ENCODE results near the gene VGLL2. TPM values are rescaled to one million over a fixed set of nuclear protein-coding genes. Genes with fewer than 3 reads are reported as not detected.
"Not testable (repeated sequence)": the region's sequence is repeated elsewhere in the genome, so short reads cannot be mapped to it uniquely, and the experiment has no call there.

Gene VGLL2
- total RNA-seq, 4 donors from 2014 or later = 4.9 to 27.5 (median 10.1) TPM

DNA sequence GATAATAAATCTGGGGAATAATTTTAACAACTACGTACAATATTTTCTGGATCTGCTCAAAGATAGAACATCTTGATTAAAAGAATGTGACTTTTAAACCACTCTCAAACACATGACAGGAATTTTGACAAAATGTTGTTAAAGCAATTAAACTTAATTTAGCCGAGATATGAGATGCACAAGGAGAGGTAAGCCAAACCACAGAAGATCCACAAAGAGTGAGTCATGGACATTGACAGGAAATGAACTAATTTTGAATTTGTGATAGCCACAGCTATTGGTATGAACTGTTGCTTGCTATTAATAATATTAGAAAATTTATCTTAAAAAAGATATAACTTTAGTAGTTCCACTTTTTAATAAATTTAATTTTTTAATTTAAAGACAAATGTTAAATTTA lies 27.8 kb upstream of the VGLL2 start:
- in situ Hi-C loops (cut with MboI; ENCODE audit: low sequenced_read_pairs in 4 of 4) (no loop called here), intact Hi-C loops (cut with DNase I; ENCODE audit: low total_unique reads) (no loop called here)
- H3K27me3 ChIP-seq = no peaks in the 10 kb centered on the region
- H3K27ac ChIP-seq = no peak overlapping the region
- H3K4me1 ChIP-seq = no peaks in the 10 kb centered on the region
- ATAC-seq (no peak), DNase-seq (no peak)
- no peaks in the 10 kb centered on the region for H3K36me3 ChIP-seq
- no peak for TF ChIP-seq POLR2A (IDR thresholded peaks at IDR 0.05)
- TF ChIP-seq, protein P1, sequence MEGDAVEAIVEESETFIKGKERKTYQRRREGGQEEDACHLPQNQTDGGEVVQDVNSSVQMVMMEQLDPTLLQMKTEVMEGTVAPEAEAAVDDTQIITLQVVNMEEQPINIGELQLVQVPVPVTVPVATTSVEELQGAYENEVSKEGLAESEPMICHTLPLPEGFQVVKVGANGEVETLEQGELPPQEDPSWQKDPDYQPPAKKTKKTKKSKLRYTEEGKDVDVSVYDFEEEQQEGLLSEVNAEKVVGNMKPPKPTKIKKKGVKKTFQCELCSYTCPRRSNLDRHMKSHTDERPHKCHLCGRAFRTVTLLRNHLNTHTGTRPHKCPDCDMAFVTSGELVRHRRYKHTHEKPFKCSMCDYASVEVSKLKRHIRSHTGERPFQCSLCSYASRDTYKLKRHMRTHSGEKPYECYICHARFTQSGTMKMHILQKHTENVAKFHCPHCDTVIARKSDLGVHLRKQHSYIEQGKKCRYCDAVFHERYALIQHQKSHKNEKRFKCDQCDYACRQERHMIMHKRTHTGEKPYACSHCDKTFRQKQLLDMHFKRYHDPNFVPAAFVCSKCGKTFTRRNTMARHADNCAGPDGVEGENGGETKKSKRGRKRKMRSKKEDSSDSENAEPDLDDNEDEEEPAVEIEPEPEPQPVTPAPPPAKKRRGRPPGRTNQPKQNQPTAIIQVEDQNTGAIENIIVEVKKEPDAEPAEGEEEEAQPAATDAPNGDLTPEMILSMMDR (IDR thresholded peaks at IDR 0.05 in 4 of 5, conservative IDR thresholded peaks at IDR 0.05 in 1 of 5) = no peak
- no peak overlapping the region for H3K4me3 ChIP-seq
- no peaks in the 10 kb centered on the region for H3K9me3 ChIP-seq

DNA sequence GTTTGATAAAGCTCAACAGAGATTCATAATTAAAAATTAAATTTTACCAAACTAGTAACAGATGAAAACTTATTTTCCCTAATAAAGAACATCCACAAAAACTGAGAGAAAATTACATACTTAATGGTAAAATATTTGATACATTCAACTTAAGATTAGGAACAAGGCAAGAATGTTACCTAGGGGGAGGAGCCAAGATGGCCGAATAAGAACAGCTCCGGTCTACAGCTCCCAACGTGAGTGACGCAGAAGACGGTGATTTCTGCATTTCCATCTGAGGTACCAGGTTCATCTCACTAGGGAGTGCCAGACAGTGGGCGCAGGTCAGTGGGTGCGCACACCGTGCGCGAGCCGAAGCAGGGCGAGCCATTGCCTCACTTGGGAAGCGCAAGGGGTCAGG lies 20.8 kb upstream of the VGLL2 start:
- in situ Hi-C loops (cut with MboI; ENCODE audit: low sequenced_read_pairs in 4 of 4); intact Hi-C loops (cut with DNase I; ENCODE audit: low total_unique reads); ATAC-seq; DNase-seq; H3K27ac ChIP-seq; H3K36me3 ChIP-seq; H3K27me3 ChIP-seq; H3K4me1 ChIP-seq; H3K9me3 ChIP-seq; H3K4me3 ChIP-seq: not testable (repeated sequence)

DNA sequence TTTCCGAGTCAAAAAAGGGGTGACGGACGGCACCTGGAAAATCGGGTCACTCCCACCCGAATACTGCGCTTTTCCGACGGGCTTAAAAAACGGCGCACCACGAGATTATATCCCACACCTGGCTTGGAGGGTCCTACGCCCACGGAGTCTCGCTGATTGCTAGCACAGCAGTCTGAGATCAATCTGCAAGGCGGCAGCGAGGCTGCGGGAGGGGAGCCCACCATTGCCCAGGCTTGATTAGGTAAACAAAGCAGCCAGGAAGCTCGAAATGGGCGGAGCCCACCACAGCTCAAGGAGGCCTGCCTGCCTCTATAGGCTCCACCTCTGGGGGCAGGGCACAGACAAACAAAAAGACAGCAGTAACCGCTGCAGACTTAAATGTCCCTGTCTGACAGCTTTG lies 20.4 kb upstream of the VGLL2 start:
- H3K27me3 ChIP-seq; in situ Hi-C loops (cut with MboI; ENCODE audit: low sequenced_read_pairs in 4 of 4); DNase-seq; H3K4me1 ChIP-seq; intact Hi-C loops (cut with DNase I; ENCODE audit: low total_unique reads); H3K9me3 ChIP-seq; H3K4me3 ChIP-seq; H3K27ac ChIP-seq; ATAC-seq; H3K36me3 ChIP-seq: not testable (repeated sequence)

DNA sequence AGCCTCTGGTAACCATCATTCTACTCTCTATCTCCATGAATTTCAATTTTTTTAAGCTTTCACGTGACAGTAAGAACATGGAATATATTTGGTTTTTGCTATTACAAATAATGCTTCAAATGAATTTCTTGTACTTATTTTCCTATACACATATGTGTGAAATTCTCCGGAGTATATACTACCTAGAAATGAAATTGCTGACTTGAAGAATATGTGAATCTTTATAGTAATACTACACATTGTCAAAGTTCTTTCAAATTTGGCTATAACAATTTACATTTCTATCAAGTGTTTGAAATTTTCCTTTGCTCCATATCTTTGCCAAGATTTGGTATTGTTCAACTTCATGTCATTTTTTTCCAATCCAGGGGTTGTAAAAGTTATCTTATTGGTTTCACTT lies 11.6 kb upstream of the VGLL2 start:
- DNase-seq (no peak), ATAC-seq (no peak)
- H3K4me3 ChIP-seq = no peak overlapping the region
- no peak overlapping the region for H3K27ac ChIP-seq
- no peak for TF ChIP-seq POLR2A (IDR thresholded peaks at IDR 0.05)
- TF ChIP-seq, protein P1 (IDR thresholded peaks at IDR 0.05 in 4 of 5, conservative IDR thresholded peaks at IDR 0.05 in 1 of 5) = no peak
- H3K36me3 ChIP-seq = no peaks in the 10 kb centered on the region
- H3K27me3 ChIP-seq = no peaks in the 10 kb centered on the region
- no peaks in the 10 kb centered on the region for H3K9me3 ChIP-seq
- H3K4me1 ChIP-seq = no peaks in the 10 kb centered on the region
- intact Hi-C loops (cut with DNase I; ENCODE audit: low total_unique reads) = no loop called here
- in situ Hi-C loops (cut with MboI; ENCODE audit: low sequenced_read_pairs in 4 of 4) = no loop called here

DNA sequence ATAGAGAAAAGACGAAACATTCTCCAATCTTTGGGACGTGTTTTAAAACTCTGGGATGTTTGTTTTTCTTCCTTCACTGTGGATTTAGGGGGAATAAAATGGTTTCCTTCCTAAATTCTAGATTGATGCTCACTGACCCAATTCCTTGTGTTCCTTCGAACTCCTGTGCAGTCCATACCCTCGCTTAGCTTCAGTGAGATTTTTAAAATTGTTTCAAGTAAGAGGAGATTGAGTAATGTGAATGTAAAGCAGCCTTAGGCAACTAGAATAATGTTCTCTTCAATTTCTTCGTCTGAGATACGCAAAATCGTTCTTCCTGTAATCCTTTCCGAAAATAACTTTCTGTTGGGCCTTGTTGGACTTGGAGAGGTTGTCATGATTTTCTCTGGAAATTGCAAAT lies 2.6 kb upstream of the VGLL2 start:
- Histone ChIP-seq H3K4me3 (no peak overlapping the region), H3K27me3 (no peaks in the 10 kb centered on the region), H3K27ac (no peak overlapping the region), H3K4me1 (peaks cover 0 to 22% of the 10 kb centered on the region in 2 donors), H3K9me3 (no peaks in the 10 kb centered on the region), H3K36me3 (no peaks in the 10 kb centered on the region)
- TF ChIP-seq, protein P1 (IDR thresholded peaks at IDR 0.05 in 4 of 5, conservative IDR thresholded peaks at IDR 0.05 in 1 of 5) = no peak
- no peak for TF ChIP-seq POLR2A (IDR thresholded peaks at IDR 0.05)
- intact Hi-C loops (cut with DNase I; ENCODE audit: low total_unique reads) (loop anchor here (5.0 to 10.0 kb wide), 2 partner anchors 340 to 1402 kb away; partner anchors contain the start of gene GOPC), in situ Hi-C loops (cut with MboI; ENCODE audit: low sequenced_read_pairs in 4 of 4) (no loop called here)
- no peak for ATAC-seq
- DNase-seq = no peak

DNA sequence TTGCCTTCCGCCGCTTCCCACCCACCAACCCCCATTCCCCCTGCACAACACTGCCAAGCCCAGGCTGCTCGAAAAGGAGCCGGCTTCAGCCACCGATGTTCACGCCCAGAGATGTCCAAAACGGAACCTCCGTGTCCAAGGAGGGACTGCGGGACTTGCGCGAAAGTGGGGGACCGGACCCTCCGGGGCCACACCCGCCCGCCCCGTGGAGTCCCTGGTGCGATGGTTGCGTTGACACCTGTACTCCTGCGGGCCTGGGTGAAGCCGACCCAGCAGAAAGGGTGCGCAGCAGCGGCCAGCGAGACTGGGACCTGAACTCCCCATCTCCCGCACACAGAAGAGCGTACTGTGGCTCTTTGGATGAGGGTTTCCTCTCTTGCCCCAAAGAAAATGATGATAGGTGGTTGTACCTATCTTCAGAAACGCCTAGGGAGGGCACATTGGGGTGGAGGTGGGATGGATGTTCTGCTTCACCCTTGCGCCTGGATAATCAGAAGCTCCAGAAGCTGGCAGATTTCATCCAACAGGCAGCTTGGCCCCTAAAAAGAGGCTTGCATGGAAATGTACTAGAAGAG lies 1.9 kb upstream of the VGLL2 start:
- TF ChIP-seq, protein P1 (IDR thresholded peaks at IDR 0.05 in 4 of 5, conservative IDR thresholded peaks at IDR 0.05 in 1 of 5) = no peak
- no peak for TF ChIP-seq POLR2A (IDR thresholded peaks at IDR 0.05)
- Histone ChIP-seq H3K4me3 (no peak overlapping the region), H3K27me3 (peaks cover 0 to 4% (median 0%) of the 10 kb centered on the region in 3 donors), H3K4me1 (peaks cover 6 to 28% of the 10 kb centered on the region in 2 donors), H3K36me3 (no peaks in the 10 kb centered on the region), H3K9me3 (no peaks in the 10 kb centered on the region), H3K27ac (no peak overlapping the region)
- intact Hi-C loops (cut with DNase I; ENCODE audit: low total_unique reads) (loop anchor here (5.0 to 10.0 kb wide), 2 partner anchors 339 to 1401 kb away; partner anchors contain the start of gene GOPC), in situ Hi-C loops (cut with MboI; ENCODE audit: low sequenced_read_pairs in 4 of 4) (no loop called here)
- ATAC-seq (no peak), DNase-seq (no peak)
